Measurements from ENCODE around the gene POLR1A. TPM values are rescaled to one million over a fixed set of nuclear protein-coding genes. Genes with fewer than 3 reads are reported as not detected.

POLR1A gene
- total and polyA plus RNA-seq, 2 of the 8 experiments (the other 6 are each of a cell fraction or from before 2014, with no cell fraction given): 8.9 to 58.1 TPM

GRCh38 chr2:85978883-85979780 is 126.6 kb downstream of the POLR1A start (continued):
- TF ChIP-seq, protein P1, sequence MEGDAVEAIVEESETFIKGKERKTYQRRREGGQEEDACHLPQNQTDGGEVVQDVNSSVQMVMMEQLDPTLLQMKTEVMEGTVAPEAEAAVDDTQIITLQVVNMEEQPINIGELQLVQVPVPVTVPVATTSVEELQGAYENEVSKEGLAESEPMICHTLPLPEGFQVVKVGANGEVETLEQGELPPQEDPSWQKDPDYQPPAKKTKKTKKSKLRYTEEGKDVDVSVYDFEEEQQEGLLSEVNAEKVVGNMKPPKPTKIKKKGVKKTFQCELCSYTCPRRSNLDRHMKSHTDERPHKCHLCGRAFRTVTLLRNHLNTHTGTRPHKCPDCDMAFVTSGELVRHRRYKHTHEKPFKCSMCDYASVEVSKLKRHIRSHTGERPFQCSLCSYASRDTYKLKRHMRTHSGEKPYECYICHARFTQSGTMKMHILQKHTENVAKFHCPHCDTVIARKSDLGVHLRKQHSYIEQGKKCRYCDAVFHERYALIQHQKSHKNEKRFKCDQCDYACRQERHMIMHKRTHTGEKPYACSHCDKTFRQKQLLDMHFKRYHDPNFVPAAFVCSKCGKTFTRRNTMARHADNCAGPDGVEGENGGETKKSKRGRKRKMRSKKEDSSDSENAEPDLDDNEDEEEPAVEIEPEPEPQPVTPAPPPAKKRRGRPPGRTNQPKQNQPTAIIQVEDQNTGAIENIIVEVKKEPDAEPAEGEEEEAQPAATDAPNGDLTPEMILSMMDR (IDR thresholded peaks at IDR 0.05; ENCODE audit: control extremely low read depth in 1 of 3, insufficient read depth in 1 of 3, low read depth in 1 of 3, low read length in 3 of 3): no peak

Measured in H1 (cell line).